ENCODE results near the gene AFF3.

The AFF3 gene

GRCh38 chr2:99974275-99974674, 168.1 kb downstream of the AFF3 start:
- Histone ChIP-seq H3K27ac (ENCODE audit: low read length) (no peak overlapping the region), H3K79me2 (ENCODE audit: low read length) (no peaks in the 10 kb centered on the region), H3K9me3 (replicated peaks; ENCODE audit: insufficient read depth, low read length) (no peaks in the 10 kb centered on the region), H3K9ac (ENCODE audit: low read length) (no peak overlapping the region), H4K20me1 (ENCODE audit: insufficient read depth, low read length) (no peaks in the 10 kb centered on the region), H3K4me2 (ENCODE audit: low read depth, low read length) (no peak overlapping the region), H3K36me3 (replicated peaks; ENCODE audit: insufficient read depth, low read length) (no peaks in the 10 kb centered on the region), H3K27me3 (replicated peaks; ENCODE audit: insufficient read depth, low read length) (no peaks in the 10 kb centered on the region), H3K9me2 (replicated peaks; ENCODE audit: insufficient read depth, low read length) (no peaks in the 10 kb centered on the region), H3K4me3 (ENCODE audit: low read length) (no peak overlapping the region), H2AFZ (ENCODE audit: low read length) (no peak overlapping the region), H3F3A (ENCODE audit: insufficient read depth, low read length) (no peaks in the 10 kb centered on the region), H3K4me1 (ENCODE audit: low read length) (no peaks in the 10 kb centered on the region)
- no peak for TF ChIP-seq EZH2 (optimal IDR thresholded peaks at IDR 0.05; ENCODE audit: low read depth, low read length)
- TF ChIP-seq EZH2phosphoT487 (IDR thresholded peaks at IDR 0.05; ENCODE audit: low read length): no peak
- TF ChIP-seq CTCF (IDR thresholded peaks at IDR 0.05; ENCODE audit: low read length): no peak
- DNase-seq: no peak

- no peak for DNase-seq
- Histone ChIP-seq H3K36me3 (replicated peaks; ENCODE audit: insufficient read depth, low read length) (no peaks in the 10 kb centered on the region), H2AFZ (ENCODE audit: low read length) (no peak overlapping the region), H3K4me2 (ENCODE audit: low read depth, low read length) (no peak overlapping the region), H3K79me2 (ENCODE audit: low read length) (no peaks in the 10 kb centered on the region), H3K27ac (ENCODE audit: low read length) (no peak overlapping the region), H3K4me1 (ENCODE audit: low read length) (no peaks in the 10 kb centered on the region), H3K9me3 (replicated peaks; ENCODE audit: insufficient read depth, low read length) (no peaks in the 10 kb centered on the region), H3K9ac (ENCODE audit: low read length) (no peak overlapping the region), H3F3A (ENCODE audit: insufficient read depth, low read length) (no peaks in the 10 kb centered on the region), H3K4me3 (ENCODE audit: low read length) (no peak overlapping the region), H3K27me3 (replicated peaks; ENCODE audit: insufficient read depth, low read length) (no peaks in the 10 kb centered on the region), H3K9me2 (replicated peaks; ENCODE audit: insufficient read depth, low read length) (no peaks in the 10 kb centered on the region), H4K20me1 (ENCODE audit: insufficient read depth, low read length) (no peaks in the 10 kb centered on the region)
- no peak for TF ChIP-seq CTCF (IDR thresholded peaks at IDR 0.05; ENCODE audit: low read length)
- no peak for TF ChIP-seq EZH2 (optimal IDR thresholded peaks at IDR 0.05; ENCODE audit: low read depth, low read length)
These were observed 171.0 kb downstream of the AFF3 start for GRCh38 chr2:99971326-99971900.

GRCh38 chr2:99970292-99970868, 172.0 kb downstream of the AFF3 start:
- Histone ChIP-seq H2AFZ (ENCODE audit: low read length) (no peak overlapping the region), H3K4me1 (ENCODE audit: low read length) (no peaks in the 10 kb centered on the region), H3K36me3 (replicated peaks; ENCODE audit: insufficient read depth, low read length) (no peaks in the 10 kb centered on the region), H3K79me2 (ENCODE audit: low read length) (no peaks in the 10 kb centered on the region), H3K27me3 (replicated peaks; ENCODE audit: insufficient read depth, low read length) (no peaks in the 10 kb centered on the region), H3K4me2 (ENCODE audit: low read depth, low read length) (no peak overlapping the region), H3K9me2 (replicated peaks; ENCODE audit: insufficient read depth, low read length) (no peaks in the 10 kb centered on the region), H3K27ac (ENCODE audit: low read length) (no peak overlapping the region), H3K4me3 (ENCODE audit: low read length) (no peak overlapping the region), H4K20me1 (ENCODE audit: insufficient read depth, low read length) (no peaks in the 10 kb centered on the region), H3F3A (ENCODE audit: insufficient read depth, low read length) (no peaks in the 10 kb centered on the region), H3K9me3 (replicated peaks; ENCODE audit: insufficient read depth, low read length) (no peaks in the 10 kb centered on the region), H3K9ac (ENCODE audit: low read length) (no peak overlapping the region)
- DNase-seq: no peak
- TF ChIP-seq CTCF (IDR thresholded peaks at IDR 0.05; ENCODE audit: low read length) (no peak), EZH2phosphoT487 (IDR thresholded peaks at IDR 0.05; ENCODE audit: low read length) (no peak), EZH2 (optimal IDR thresholded peaks at IDR 0.05; ENCODE audit: low read depth, low read length) (no peak)
